Caco-2 (cell line): ENCODE results near the gene PSMA6. TPM values are rescaled to one million over a fixed set of nuclear protein-coding genes. Genes with fewer than 3 reads are reported as not detected.

ENCODE experiments used
- BruUV-seq: library from RNA; stranded (reverse); fragments of 400-500 nt; replicated peaks from 2 replicates; lab custom pipeline; 2021; lab: Mats Ljungman, UMichigan
- CTCF ChIA-PET: fragments of 300-600 bp; sonication (Branson Sonifier 250); formaldehyde crosslinking; loops from one replicate; lab custom pipeline; 2022; ENCODE audit warnings: antibody characterized with exemption; lab: Charles Lee
- POLR2A ChIA-PET: fragments of 300-600 bp; sonication (Branson Sonifier 250); formaldehyde crosslinking; loops from one replicate; lab custom pipeline; 2022; ENCODE audit warnings: antibody characterized with exemption; lab: Charles Lee
- DNase-seq, 2 experiments: peaks; one replicate each; pipeline versions ENCODE4 v3.0.0 to v3.0.0-alpha.2; 2020 to 2022
- H3K27me3 ChIP-seq: replicated peaks from 2 replicates; pipeline ENCODE4 v1.6.0; 2011; ENCODE audit warnings: low read length; ENCODE audit not compliant: control insufficient read depth, insufficient read depth
- H3K36me3 ChIP-seq: 2 replicates; pipeline ENCODE4 v1.5.1; 2011; ENCODE audit warnings: low read length; ENCODE audit not compliant: control insufficient read depth, insufficient read depth
- H3K4me1 ChIP-seq: fragments of 250-450 bp; sonication (Bioruptor Pico); 2 replicates; pipeline ENCODE4 v1.5.1; 2020; ENCODE audit warnings: mild to moderate bottlenecking
- H3K4me3 ChIP-seq: 2 replicates; pipeline ENCODE4 v1.5.1; 2011; ENCODE audit warnings: low read depth, mild to moderate bottlenecking, control low read depth, low read length
- H3K9me3 ChIP-seq: fragments of 250-450 bp; sonication (Bioruptor Pico); 2 replicates; pipeline ENCODE4 v1.5.1; 2020; ENCODE audit warnings: mild to moderate bottlenecking, moderate library complexity
- H3K27ac Mint-ChIP-seq: one replicate; pipeline ENCODE4 v1.8.0; 2022; ENCODE audit warnings: mixed read lengths; ENCODE audit not compliant: unreplicated experiment
- H3K27me3 Mint-ChIP-seq: one replicate; pipeline ENCODE4 v1.8.0; 2022; ENCODE audit warnings: mixed read lengths; ENCODE audit not compliant: insufficient read depth, unreplicated experiment
- H3K36me3 Mint-ChIP-seq: one replicate; pipeline ENCODE4 v1.8.0; 2022; ENCODE audit warnings: mild to moderate bottlenecking, mixed read lengths; ENCODE audit not compliant: insufficient read depth, unreplicated experiment
- H3K4me1 Mint-ChIP-seq: one replicate; pipeline ENCODE4 v1.8.0; 2022; ENCODE audit warnings: low read depth, mixed read lengths; ENCODE audit not compliant: unreplicated experiment
- H3K4me3 Mint-ChIP-seq: one replicate; pipeline ENCODE4 v1.8.0; 2022; ENCODE audit warnings: mild to moderate bottlenecking, moderate library complexity, mixed read lengths; ENCODE audit not compliant: unreplicated experiment
- H3K9me3 Mint-ChIP-seq: one replicate; pipeline ENCODE4 v1.8.0; 2022; ENCODE audit warnings: mixed read lengths; ENCODE audit not compliant: unreplicated experiment
- intact Hi-C: fragments of 100-400 bp; cut with micrococcal nuclease; formaldehyde crosslinking; loops from one replicate; pipeline ENCODE4 v1.10.0; 2022; ENCODE audit not compliant: unreplicated experiment
- total RNA-seq: library from RNA; stranded (reverse); gene quantifications from 2 replicates; pipeline ENCODE4 v1.2.3, GENCODE V29; 2022
- TF ChIP-seq, protein P1 (sequence below), 2 experiments: fragments of 200-600 bp in 1 of 2; IDR thresholded peaks; 1 replicate in 1 of 2; 2 replicates in 1 of 2; pipeline versions ENCODE4 v1.5.1 to v1.8.0; 2011 to 2022; ENCODE audit warnings: antibody characterized with exemption in 1 of 2, control low read depth in 1 of 2, inconsistent platforms in 1 of 2, low read depth in 1 of 2, low read length in 1 of 2, mild to moderate bottlenecking in 1 of 2, moderate library complexity in 1 of 2; ENCODE audit not compliant: insufficient read depth in 1 of 2, severe bottlenecking in 1 of 2, unreplicated experiment in 1 of 2

Gene PSMA6
- total RNA-seq, 1 experiment from 2014 or later, result 247 TPM

DNA sequence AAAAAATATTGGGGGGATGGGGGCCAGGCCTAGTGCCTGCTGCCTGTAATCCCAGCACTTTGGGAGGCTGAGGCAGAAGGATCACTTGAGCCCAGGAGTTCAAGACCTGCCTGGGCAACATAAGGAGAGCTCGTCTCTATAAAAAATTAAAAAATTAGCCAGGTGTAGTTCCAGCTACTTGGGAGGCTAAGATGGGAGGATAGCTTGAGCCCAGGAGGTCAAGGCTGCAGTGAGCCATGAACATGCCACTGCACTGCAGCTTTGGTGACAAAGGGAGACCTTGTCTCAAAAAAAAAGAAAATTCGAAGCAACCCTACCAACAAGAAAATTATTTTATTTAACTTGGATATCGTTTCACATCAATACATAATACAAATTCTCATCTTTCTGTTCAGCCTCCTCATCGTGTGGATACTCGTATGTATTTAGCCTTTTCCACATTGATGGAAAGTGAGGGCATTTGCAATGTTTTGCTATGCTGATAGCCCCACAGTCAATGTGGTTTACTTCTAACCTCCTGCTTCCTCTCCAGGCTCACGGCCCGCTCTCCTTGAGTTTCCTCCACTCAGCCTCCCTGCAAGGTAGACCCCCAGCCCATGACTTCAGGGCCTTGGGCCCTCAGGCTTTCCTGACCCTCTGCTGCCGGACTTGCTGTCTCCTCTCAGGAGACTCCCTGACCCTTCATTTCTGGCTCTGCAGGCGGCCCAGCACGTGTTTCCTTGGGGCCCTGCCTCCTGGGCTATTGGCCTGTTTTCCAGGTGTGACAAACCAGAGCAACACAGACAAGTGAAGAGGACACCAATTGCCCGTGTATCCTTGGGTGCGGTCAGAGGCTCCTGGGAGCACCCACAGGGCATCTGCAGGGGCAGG lies 57.5 kb downstream of the PSMA6 start:
- no peak for DNase-seq
- intact Hi-C loops, result no loop called here
- Histone ChIP-seq H3K27me3 (no peaks in the 10 kb centered on the region), H3K4me1 (peaks cover 29% of the 10 kb centered on the region), H3K36me3 (no peaks in the 10 kb centered on the region), H3K9me3 (no peaks in the 10 kb centered on the region), H3K4me3 (no peak overlapping the region)
- no TSS peak for BruUV-seq
- peaks cover 37% of the 10 kb centered on the region for H3K4me1 Mint-ChIP-seq
- H3K36me3 Mint-ChIP-seq, result no peaks in the 10 kb centered on the region
- H3K27ac Mint-ChIP-seq, result peak overlapping the region; percentile 57
- CTCF ChIA-PET, result no interaction called here
- peak overlapping the region; percentile 27 for H3K4me3 Mint-ChIP-seq
- H3K9me3 Mint-ChIP-seq, result no peaks in the 10 kb centered on the region
- TF ChIP-seq, protein P1, sequence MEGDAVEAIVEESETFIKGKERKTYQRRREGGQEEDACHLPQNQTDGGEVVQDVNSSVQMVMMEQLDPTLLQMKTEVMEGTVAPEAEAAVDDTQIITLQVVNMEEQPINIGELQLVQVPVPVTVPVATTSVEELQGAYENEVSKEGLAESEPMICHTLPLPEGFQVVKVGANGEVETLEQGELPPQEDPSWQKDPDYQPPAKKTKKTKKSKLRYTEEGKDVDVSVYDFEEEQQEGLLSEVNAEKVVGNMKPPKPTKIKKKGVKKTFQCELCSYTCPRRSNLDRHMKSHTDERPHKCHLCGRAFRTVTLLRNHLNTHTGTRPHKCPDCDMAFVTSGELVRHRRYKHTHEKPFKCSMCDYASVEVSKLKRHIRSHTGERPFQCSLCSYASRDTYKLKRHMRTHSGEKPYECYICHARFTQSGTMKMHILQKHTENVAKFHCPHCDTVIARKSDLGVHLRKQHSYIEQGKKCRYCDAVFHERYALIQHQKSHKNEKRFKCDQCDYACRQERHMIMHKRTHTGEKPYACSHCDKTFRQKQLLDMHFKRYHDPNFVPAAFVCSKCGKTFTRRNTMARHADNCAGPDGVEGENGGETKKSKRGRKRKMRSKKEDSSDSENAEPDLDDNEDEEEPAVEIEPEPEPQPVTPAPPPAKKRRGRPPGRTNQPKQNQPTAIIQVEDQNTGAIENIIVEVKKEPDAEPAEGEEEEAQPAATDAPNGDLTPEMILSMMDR (IDR thresholded peaks at IDR 0.05; ENCODE audit: insufficient read depth in 1 of 2, low read depth in 1 of 2, low read length in 1 of 2, severe bottlenecking in 1 of 2, unreplicated experiment in 1 of 2), result no peak
- POLR2A ChIA-PET, result no interaction called here
- no peaks in the 10 kb centered on the region for H3K27me3 Mint-ChIP-seq

DNA sequence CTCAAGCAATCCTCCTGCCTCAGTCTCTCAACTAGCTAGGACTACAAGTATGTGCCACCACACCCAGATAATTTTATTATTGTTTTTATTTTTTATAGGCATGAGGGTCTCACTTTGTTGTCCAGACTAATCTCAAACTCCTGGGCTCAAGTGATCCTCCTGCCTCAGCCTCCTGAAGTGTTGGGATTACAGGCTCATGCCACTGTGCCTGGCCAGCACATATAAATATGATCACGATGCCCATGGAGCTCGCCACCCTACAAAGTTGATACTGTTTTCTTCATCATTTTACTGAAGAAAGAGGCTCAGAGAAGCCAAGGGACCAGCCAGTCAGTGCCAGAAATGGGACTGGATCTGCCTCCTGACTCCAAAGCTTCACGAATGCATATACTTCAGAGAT lies 59.3 kb downstream of the PSMA6 start:
- POLR2A ChIA-PET, result no interaction called here
- Mint-ChIP-seq H3K4me3 (no peak overlapping the region), H3K27ac (peak overlapping the region; percentile 1)

DNA sequence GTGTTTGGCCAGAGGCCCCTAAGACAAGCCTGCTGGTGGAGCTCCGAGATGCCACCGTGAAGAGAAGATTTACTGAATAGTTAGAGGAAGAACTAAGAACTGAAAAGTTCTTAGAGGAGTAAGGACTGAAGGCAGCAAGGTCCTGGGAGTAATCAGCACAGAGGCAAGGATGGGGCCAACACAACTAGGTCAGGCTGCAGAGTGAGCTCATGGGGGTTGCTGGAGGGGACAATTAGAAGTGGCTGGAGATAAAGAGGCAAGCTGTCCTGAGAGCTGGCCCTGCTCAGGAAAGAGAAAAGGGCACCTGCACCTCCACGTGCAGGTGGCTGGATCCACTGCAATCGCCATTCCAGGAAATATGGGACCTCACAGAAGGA lies 59.7 kb downstream of the PSMA6 start:
- no peaks in the 10 kb centered on the region for H3K9me3 ChIP-seq
- no TSS peak for BruUV-seq
- intact Hi-C loops, result no loop called here
- H3K9me3 Mint-ChIP-seq, result no peaks in the 10 kb centered on the region
- no peak overlapping the region for H3K4me3 Mint-ChIP-seq
- peaks cover 48% of the 10 kb centered on the region for H3K4me1 Mint-ChIP-seq
- ChIA-PET CTCF (interaction anchor here (1.0 kb wide), 1 partner anchor 18 kb away, joined by 3 read pairs; no protein-coding TSS in a partner anchor), POLR2A (no interaction called here)
- TF ChIP-seq, protein P1 (IDR thresholded peaks at IDR 0.05; ENCODE audit: insufficient read depth in 1 of 2, low read depth in 1 of 2, low read length in 1 of 2, severe bottlenecking in 1 of 2, unreplicated experiment in 1 of 2), result no peak
- peak overlapping the region; percentile 1 for H3K27ac Mint-ChIP-seq
- H3K4me1 ChIP-seq, result peaks cover 47% of the 10 kb centered on the region
- no peak overlapping the region for H3K4me3 ChIP-seq
- H3K27me3 ChIP-seq, result no peaks in the 10 kb centered on the region
- H3K36me3 ChIP-seq, result no peaks in the 10 kb centered on the region
- no peak for DNase-seq
- H3K27me3 Mint-ChIP-seq, result no peaks in the 10 kb centered on the region
- H3K36me3 Mint-ChIP-seq, result peaks cover 6% of the 10 kb centered on the region

More for the DNA sequence above, 59.3 kb downstream of the PSMA6 start:
- peaks cover 44% of the 10 kb centered on the region for H3K4me1 Mint-ChIP-seq
- Histone ChIP-seq H3K4me1 (peaks cover 43% of the 10 kb centered on the region), H3K9me3 (no peaks in the 10 kb centered on the region), H3K4me3 (no peak overlapping the region), H3K27me3 (no peaks in the 10 kb centered on the region), H3K36me3 (no peaks in the 10 kb centered on the region)
- TF ChIP-seq, protein P1 (IDR thresholded peaks at IDR 0.05; ENCODE audit: insufficient read depth in 1 of 2, low read depth in 1 of 2, low read length in 1 of 2, severe bottlenecking in 1 of 2, unreplicated experiment in 1 of 2), result no peak
- no TSS peak for BruUV-seq
- H3K27me3 Mint-ChIP-seq, result no peaks in the 10 kb centered on the region
- H3K36me3 Mint-ChIP-seq, result peaks cover 5% of the 10 kb centered on the region
- H3K9me3 Mint-ChIP-seq, result no peaks in the 10 kb centered on the region
- DNase-seq, result no peak
- intact Hi-C loops, result no loop called here
- CTCF ChIA-PET, result interaction anchor here (1.0 kb wide), 1 partner anchor 18 kb away, joined by 3 read pairs; no protein-coding TSS in a partner anchor
